Non-pigmented ciliary epithelial cell (primary cell): ENCODE measurements around the gene TMEM80.

ENCODE experiments used
- DNase-seq: peaks from one replicate; pipeline ENCODE4 v3.0.0-alpha.2; 2010; ENCODE audit warnings: low read depth

Gene TMEM80

GRCh38 chr11:699753-700152 lies 4.1 kb downstream of the TMEM80 start:
- no peak for DNase-seq

- no peak for DNase-seq
Observed at GRCh38 chr11:701741-702461, 6.3 kb downstream of the TMEM80 start.

GRCh38 chr11:702462-703461 lies 7.1 kb downstream of the TMEM80 start:
- DNase-seq: no peak

GRCh38 chr11:703506-703905 lies 7.9 kb downstream of the TMEM80 start:
- no peak for DNase-seq

GRCh38 chr11:704228-704674 lies 8.6 kb downstream of the TMEM80 start:
- no peak for DNase-seq

- DNase-seq: no peak
Observed at GRCh38 chr11:704781-705645, 9.4 kb downstream of the TMEM80 start.

- no peak for DNase-seq
Observed at GRCh38 chr11:705646-706438, 10.2 kb downstream of the TMEM80 start, which contains the start of gene EPS8L2. Gene EPS8L2 (plus strand): TSS chr11:706231. CDS start chr11:709408, 3,177 bp downstream.

GRCh38 chr11:706439-706956 lies 10.9 kb downstream of the TMEM80 start:
- no peak for DNase-seq

GRCh38 chr11:706957-707816 lies 11.6 kb downstream of the TMEM80 start:
- no peak for DNase-seq

- no peak for DNase-seq
Observed at GRCh38 chr11:707817-708420, 12.3 kb downstream of the TMEM80 start.

GRCh38 chr11:708511-708910 lies 12.9 kb downstream of the TMEM80 start:
- DNase-seq: no peak

- no peak for DNase-seq
Observed at GRCh38 chr11:709109-709997, 13.7 kb downstream of the TMEM80 start.

GRCh38 chr11:714436-714835 lies 18.8 kb downstream of the TMEM80 start:
- no peak for DNase-seq

GRCh38 chr11:719214-720016 lies 23.8 kb downstream of the TMEM80 start:
- no peak for DNase-seq

- no peak for DNase-seq
Observed at GRCh38 chr11:720017-720641, 24.5 kb downstream of the TMEM80 start.

- DNase-seq: no peak
Observed at GRCh38 chr11:720642-721246, 25.1 kb downstream of the TMEM80 start.
